H1 (cell line): ENCODE results near the gene HSP90B1. TPM values are rescaled to one million over a fixed set of nuclear protein-coding genes. Genes with fewer than 3 reads are reported as not detected.

ENCODE experiments used
- ASH2L ChIP-seq: fragments of 200-600, 300-600 bp; sonication (generic); IDR thresholded peaks from one replicate; pipeline ENCODE4 v1.7.1; 2017; ENCODE audit warnings: low read length
- FOSL1 ChIP-seq: IDR thresholded peaks from 2 replicates; pipeline ENCODE4 v1.6.1; 2011; ENCODE audit warnings: mild to moderate bottlenecking, low read depth, low read length, moderate library complexity; ENCODE audit not compliant: insufficient read depth
- HDAC6 ChIP-seq: IDR thresholded peaks from one replicate; pipeline ENCODE4 v1.7.1; 2012; ENCODE audit warnings: low read depth, mild to moderate bottlenecking, inconsistent platforms, low read length, moderate library complexity
- JUN ChIP-seq: IDR thresholded peaks from 2 replicates; pipeline ENCODE4 v1.6.1; 2011; ENCODE audit warnings: low read depth, mild to moderate bottlenecking, improper control_type of control experiment, low read length
- KDM1A ChIP-seq: fragments of 200-600, 300-600 bp; sonication (generic); IDR thresholded peaks from 2 replicates; pipeline ENCODE4 v1.7.1; 2016; ENCODE audit warnings: mild to moderate bottlenecking, low read length, borderline replicate concordance
- NANOG ChIP-seq: IDR thresholded peaks from 2 replicates; pipeline ENCODE4 v1.6.1; 2011; ENCODE audit warnings: low read length, low read depth, mild to moderate bottlenecking, inconsistent platforms; ENCODE audit not compliant: insufficient read depth, poor library complexity, severe bottlenecking
- PHF8 ChIP-seq: fragments of 200-600 bp; sonication (generic); conservative IDR thresholded peaks from 2 replicates; pipeline ENCODE4 v1.7.1; 2012; ENCODE audit warnings: low read depth, mild to moderate bottlenecking, inconsistent platforms, low read length, moderate library complexity
- SRF ChIP-seq: IDR thresholded peaks from 2 replicates; pipeline ENCODE4 v1.6.1; 2011; ENCODE audit warnings: mild to moderate bottlenecking, low read depth, low read length, moderate library complexity
- TAF1 ChIP-seq: IDR thresholded peaks from 2 replicates; pipeline ENCODE4 v1.6.1; 2011; ENCODE audit warnings: mild to moderate bottlenecking, low read depth, low read length
- TEAD4 ChIP-seq: IDR thresholded peaks from 2 replicates; pipeline ENCODE4 v1.6.1; 2012; ENCODE audit warnings: low read depth, low read length, inconsistent platforms, mixed read lengths
- polyA plus RNA-seq, 7 experiments: library from polyadenylated mRNA; depleted of rRNA in 3 of 7; stranded (reverse) in 5 of 7; unstranded in 2 of 7; fragments of >200 nt in 5 of 7; fragments of 200-250 nt in 2 of 7; gene quantifications; 1 replicate in 5 of 7; 2 replicates in 1 of 7; 4 replicates in 1 of 7; pipeline versions ENCODE4 v1.2.1 to v1.2.3, GENCODE V29; 2011 to 2013; ENCODE audit warnings: missing spikeins in 2 of 7, mixed read lengths in 2 of 7
- total RNA-seq: library from RNA; stranded (reverse); fragmentation: NEBNext Ultra II Directional; extraction: Animal tissue kit (Norgen Biotek cat#: 25700); gene quantifications from 2 replicates; pipeline ENCODE4 v1.2.1, GENCODE V29; 2021
- TF ChIP-seq, protein P1 (sequence below): fragments of 300-600 bp; sonication (generic); IDR thresholded peaks from 2 replicates; pipeline ENCODE4 v1.7.1; 2012; ENCODE audit warnings: low read length, moderate library complexity, mild to moderate bottlenecking, inconsistent platforms; ENCODE audit not compliant: insufficient replicate concordance

HSP90B1 gene
- total and polyA plus RNA-seq, 2 of the 8 experiments (the other 6 are each of a cell fraction or from before 2014, with no cell fraction given) = 161 to 847 TPM

DNA sequence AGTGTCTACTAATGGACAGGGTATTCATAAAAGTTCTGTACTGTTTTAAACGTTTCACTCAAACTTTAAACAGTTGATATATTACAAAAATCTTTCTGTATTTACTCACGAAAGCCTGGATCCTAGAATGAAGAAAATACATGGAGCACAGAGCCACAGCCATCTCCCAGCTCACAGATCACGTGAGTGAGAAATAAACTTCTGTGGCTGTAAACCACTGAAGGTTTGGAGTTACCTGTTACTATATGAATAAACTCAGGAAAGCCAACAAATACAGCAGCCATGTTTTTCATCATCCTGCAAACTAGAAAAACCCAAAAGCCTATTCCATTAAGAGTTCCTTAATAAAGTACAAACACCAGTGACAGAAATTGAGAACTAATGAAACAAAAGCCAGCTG lies 34.6 kb downstream of the HSP90B1 start (continued):
- TF ChIP-seq, protein P1, sequence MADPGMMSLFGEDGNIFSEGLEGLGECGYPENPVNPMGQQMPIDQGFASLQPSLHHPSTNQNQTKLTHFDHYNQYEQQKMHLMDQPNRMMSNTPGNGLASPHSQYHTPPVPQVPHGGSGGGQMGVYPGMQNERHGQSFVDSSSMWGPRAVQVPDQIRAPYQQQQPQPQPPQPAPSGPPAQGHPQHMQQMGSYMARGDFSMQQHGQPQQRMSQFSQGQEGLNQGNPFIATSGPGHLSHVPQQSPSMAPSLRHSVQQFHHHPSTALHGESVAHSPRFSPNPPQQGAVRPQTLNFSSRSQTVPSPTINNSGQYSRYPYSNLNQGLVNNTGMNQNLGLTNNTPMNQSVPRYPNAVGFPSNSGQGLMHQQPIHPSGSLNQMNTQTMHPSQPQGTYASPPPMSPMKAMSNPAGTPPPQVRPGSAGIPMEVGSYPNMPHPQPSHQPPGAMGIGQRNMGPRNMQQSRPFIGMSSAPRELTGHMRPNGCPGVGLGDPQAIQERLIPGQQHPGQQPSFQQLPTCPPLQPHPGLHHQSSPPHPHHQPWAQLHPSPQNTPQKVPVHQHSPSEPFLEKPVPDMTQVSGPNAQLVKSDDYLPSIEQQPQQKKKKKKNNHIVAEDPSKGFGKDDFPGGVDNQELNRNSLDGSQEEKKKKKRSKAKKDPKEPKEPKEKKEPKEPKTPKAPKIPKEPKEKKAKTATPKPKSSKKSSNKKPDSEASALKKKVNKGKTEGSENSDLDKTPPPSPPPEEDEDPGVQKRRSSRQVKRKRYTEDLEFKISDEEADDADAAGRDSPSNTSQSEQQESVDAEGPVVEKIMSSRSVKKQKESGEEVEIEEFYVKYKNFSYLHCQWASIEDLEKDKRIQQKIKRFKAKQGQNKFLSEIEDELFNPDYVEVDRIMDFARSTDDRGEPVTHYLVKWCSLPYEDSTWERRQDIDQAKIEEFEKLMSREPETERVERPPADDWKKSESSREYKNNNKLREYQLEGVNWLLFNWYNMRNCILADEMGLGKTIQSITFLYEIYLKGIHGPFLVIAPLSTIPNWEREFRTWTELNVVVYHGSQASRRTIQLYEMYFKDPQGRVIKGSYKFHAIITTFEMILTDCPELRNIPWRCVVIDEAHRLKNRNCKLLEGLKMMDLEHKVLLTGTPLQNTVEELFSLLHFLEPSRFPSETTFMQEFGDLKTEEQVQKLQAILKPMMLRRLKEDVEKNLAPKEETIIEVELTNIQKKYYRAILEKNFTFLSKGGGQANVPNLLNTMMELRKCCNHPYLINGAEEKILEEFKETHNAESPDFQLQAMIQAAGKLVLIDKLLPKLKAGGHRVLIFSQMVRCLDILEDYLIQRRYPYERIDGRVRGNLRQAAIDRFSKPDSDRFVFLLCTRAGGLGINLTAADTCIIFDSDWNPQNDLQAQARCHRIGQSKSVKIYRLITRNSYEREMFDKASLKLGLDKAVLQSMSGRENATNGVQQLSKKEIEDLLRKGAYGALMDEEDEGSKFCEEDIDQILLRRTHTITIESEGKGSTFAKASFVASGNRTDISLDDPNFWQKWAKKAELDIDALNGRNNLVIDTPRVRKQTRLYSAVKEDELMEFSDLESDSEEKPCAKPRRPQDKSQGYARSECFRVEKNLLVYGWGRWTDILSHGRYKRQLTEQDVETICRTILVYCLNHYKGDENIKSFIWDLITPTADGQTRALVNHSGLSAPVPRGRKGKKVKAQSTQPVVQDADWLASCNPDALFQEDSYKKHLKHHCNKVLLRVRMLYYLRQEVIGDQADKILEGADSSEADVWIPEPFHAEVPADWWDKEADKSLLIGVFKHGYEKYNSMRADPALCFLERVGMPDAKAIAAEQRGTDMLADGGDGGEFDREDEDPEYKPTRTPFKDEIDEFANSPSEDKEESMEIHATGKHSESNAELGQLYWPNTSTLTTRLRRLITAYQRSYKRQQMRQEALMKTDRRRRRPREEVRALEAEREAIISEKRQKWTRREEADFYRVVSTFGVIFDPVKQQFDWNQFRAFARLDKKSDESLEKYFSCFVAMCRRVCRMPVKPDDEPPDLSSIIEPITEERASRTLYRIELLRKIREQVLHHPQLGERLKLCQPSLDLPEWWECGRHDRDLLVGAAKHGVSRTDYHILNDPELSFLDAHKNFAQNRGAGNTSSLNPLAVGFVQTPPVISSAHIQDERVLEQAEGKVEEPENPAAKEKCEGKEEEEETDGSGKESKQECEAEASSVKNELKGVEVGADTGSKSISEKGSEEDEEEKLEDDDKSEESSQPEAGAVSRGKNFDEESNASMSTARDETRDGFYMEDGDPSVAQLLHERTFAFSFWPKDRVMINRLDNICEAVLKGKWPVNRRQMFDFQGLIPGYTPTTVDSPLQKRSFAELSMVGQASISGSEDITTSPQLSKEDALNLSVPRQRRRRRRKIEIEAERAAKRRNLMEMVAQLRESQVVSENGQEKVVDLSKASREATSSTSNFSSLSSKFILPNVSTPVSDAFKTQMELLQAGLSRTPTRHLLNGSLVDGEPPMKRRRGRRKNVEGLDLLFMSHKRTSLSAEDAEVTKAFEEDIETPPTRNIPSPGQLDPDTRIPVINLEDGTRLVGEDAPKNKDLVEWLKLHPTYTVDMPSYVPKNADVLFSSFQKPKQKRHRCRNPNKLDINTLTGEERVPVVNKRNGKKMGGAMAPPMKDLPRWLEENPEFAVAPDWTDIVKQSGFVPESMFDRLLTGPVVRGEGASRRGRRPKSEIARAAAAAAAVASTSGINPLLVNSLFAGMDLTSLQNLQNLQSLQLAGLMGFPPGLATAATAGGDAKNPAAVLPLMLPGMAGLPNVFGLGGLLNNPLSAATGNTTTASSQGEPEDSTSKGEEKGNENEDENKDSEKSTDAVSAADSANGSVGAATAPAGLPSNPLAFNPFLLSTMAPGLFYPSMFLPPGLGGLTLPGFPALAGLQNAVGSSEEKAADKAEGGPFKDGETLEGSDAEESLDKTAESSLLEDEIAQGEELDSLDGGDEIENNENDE = no peak
- TF ChIP-seq NANOG = no peak
- TF ChIP-seq PHF8 = no peak
- TF ChIP-seq JUN = no peak
- TF ChIP-seq TEAD4 = no peak
- no peak for TF ChIP-seq SRF
- no peak for TF ChIP-seq HDAC6
- TF ChIP-seq FOSL1 = no peak
- no peak for TF ChIP-seq TAF1
- no peak for TF ChIP-seq ASH2L
- no peak for TF ChIP-seq KDM1A
